CD8-positive, alpha-beta memory T cell (primary cell): ENCODE measurements around the gene DIAPH3. TPM values are rescaled to one million over a fixed set of nuclear protein-coding genes. Genes with fewer than 3 reads are reported as not detected.

Experiments
- CTCF ChIA-PET: fragments of 350-600 bp; sonication (Branson Sonifier 250); formaldehyde crosslinking; loops from one replicate; lab custom pipeline; 2021; ENCODE audit warnings: antibody characterized with exemption; lab: Charles Lee
- POLR2A ChIA-PET: fragments of 350-600 bp; sonication (Branson Sonifier 250); formaldehyde crosslinking; loops from one replicate; lab custom pipeline; 2021; ENCODE audit warnings: antibody characterized with exemption; lab: Charles Lee
- DNase-seq, 5 donors: peaks; one replicate each; pipeline versions ENCODE4 v3.0.0 to v3.0.0-alpha.2; 2020 to 2022; ENCODE audit warnings: mixed read lengths in 1 of 5
- H3K27ac ChIP-seq: one replicate; pipeline ENCODE4 v1.7.0; 2013; ENCODE audit warnings: low read depth, mild to moderate bottlenecking, low read length, moderate library complexity
- H3K27me3 ChIP-seq: 2 replicates; pipeline ENCODE4 v1.7.0; 2013; ENCODE audit warnings: low read length, mild to moderate bottlenecking; ENCODE audit not compliant: insufficient read depth, poor library complexity, severe bottlenecking
- H3K36me3 ChIP-seq: 2 replicates; pipeline ENCODE4 v1.7.0; 2013; ENCODE audit warnings: mild to moderate bottlenecking, low read length, moderate library complexity; ENCODE audit not compliant: insufficient read depth
- H3K4me1 ChIP-seq: 2 replicates; pipeline ENCODE4 v1.7.0; 2013; ENCODE audit warnings: mild to moderate bottlenecking, low read length, moderate library complexity; ENCODE audit not compliant: insufficient read depth
- H3K4me3 ChIP-seq: 2 replicates; pipeline ENCODE4 v1.7.0; 2013; ENCODE audit warnings: mild to moderate bottlenecking, low read length
- H3K9me3 ChIP-seq: 2 replicates; pipeline ENCODE4 v1.7.0; 2013; ENCODE audit warnings: mild to moderate bottlenecking, low read length
- H3K27ac Mint-ChIP-seq, 8 donors: one replicate each; pipeline ENCODE4 v1.8.0; 2020 to 2021; ENCODE audit warnings: mixed read lengths in 8 of 8, mild to moderate bottlenecking in 6 of 8, inconsistent platforms in 3 of 8, moderate library complexity in 3 of 8
- H3K27me3 Mint-ChIP-seq, 2 donors: one replicate each; pipeline ENCODE4 v1.8.0; 2020 to 2021; ENCODE audit warnings: mixed read lengths in 2 of 2, mild to moderate bottlenecking in 1 of 2, moderate library complexity in 1 of 2
- H3K36me3 Mint-ChIP-seq, 3 donors: one replicate each; pipeline ENCODE4 v1.8.0; 2020 to 2021; ENCODE audit warnings: mixed read lengths in 3 of 3, inconsistent platforms in 1 of 3, mild to moderate bottlenecking in 1 of 3
- H3K4me1 Mint-ChIP-seq, 3 donors: one replicate each; pipeline ENCODE4 v1.8.0; 2020 to 2021; ENCODE audit warnings: mixed read lengths in 3 of 3, inconsistent platforms in 1 of 3, mild to moderate bottlenecking in 1 of 3
- H3K4me3 Mint-ChIP-seq, 7 donors: one replicate each; pipeline ENCODE4 v1.8.0; 2020 to 2021; ENCODE audit warnings: mixed read lengths in 7 of 7, mild to moderate bottlenecking in 6 of 7, moderate library complexity in 4 of 7, inconsistent platforms in 2 of 7
- H3K9me3 Mint-ChIP-seq, 5 donors: one replicate each; pipeline ENCODE4 v1.8.0; 2020 to 2022; ENCODE audit warnings: mixed read lengths in 5 of 5, mild to moderate bottlenecking in 3 of 5, moderate library complexity in 2 of 5, inconsistent platforms in 1 of 5
- polyA plus RNA-seq: library from polyadenylated mRNA; unstranded; fragments of 300-500 nt; fragmentation: Illumina TruSeq; gene quantifications from one replicate; pipeline ENCODE4 v1.2.3, GENCODE V29; 2021
- total RNA-seq, 2 experiments: library from RNA; stranded (reverse); gene quantifications; one replicate each; pipeline ENCODE4 v1.2.3, GENCODE V29; 2021

The DIAPH3 gene
- total and polyA plus RNA-seq, 3 experiments from 2014 or later, result 0.08 to 15.4 (median 14.6) TPM

DNA sequence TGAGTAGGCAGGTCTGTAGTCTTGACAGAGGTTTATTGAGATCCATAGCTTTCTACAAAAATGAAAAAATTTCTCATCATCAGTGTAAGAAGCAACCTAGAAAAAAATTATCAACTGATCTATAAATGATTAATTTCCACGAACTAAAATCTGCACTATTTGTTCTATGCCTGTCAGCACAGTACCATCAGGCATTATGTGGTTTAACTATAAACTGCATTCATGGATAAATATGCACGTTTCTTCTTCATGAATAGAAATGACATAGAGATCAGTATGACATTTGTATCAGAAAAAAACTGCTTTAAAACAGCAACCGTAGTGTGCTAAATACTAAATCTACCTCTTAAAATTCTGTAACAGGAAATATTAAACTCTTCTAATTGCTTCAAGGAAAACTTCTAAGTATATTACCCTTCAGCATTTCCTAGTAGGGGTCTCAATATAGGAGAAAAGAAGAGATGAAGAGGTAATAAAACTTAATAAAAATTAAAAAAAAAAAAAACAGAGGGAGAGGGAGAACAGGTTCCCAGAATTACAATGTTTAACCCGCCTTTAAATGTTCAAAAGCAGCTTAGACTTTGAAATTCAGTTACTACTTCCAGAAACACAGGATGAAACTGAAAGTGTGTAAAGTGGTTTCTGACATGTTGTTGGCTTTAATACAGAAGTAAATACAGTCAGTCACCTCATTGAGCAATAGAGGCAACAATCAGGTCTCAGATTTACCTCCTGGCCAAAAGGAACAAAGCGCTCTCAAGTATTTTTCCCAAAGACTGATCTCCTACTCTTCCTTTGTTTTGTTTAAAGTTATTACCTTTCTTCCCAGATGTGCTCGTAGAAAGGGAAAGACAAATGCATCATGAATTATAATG, 144.4 kb downstream of the DIAPH3 start:
- no peak overlapping the region for H3K27ac ChIP-seq
- CTCF ChIA-PET, result no interaction called here
- Mint-ChIP-seq H3K9me3 (peaks cover 0 to 8% (median 4%) of the 10 kb centered on the region in 5 donors), H3K36me3 (peaks cover 0 to 4% (median 0%) of the 10 kb centered on the region in 3 donors), H3K4me1 (peaks cover 8 to 16% (median 15%) of the 10 kb centered on the region in 3 donors), H3K27ac (peak overlapping the region in 2 of 8 donors; percentile 39 to 46), H3K4me3 (peak overlapping the region in 1 of 7 donors; percentile 49), H3K27me3 (no peaks in the 10 kb centered on the region)
- H3K9me3 ChIP-seq, result no peaks in the 10 kb centered on the region
- H3K4me1 ChIP-seq, result no peaks in the 10 kb centered on the region
- no peak for DNase-seq
- no peak overlapping the region for H3K4me3 ChIP-seq
- H3K36me3 ChIP-seq, result no peaks in the 10 kb centered on the region
- POLR2A ChIA-PET, result no interaction called here
- no peaks in the 10 kb centered on the region for H3K27me3 ChIP-seq

DNA sequence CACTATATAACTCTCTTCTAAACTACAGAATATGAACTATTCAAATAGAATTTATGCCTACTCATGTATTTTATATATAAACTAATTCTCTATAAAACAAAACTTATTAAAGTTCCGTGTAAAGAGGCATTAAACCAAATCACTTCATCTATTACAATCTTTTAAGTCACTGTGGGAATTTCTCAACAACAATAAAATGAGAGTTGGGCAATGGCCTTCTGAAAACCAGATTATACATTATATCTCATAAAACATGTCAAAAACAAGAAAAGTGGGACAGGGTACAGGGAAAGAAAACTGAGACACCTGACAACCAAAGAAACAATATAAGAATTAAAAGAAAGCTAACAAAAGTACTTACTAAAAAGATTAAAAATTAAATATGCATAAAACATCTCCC, 145.2 kb downstream of the DIAPH3 start:
- no peaks in the 10 kb centered on the region for H3K27me3 ChIP-seq
- no peak overlapping the region for H3K27ac ChIP-seq
- Mint-ChIP-seq H3K4me1 (peaks cover 8 to 16% (median 15%) of the 10 kb centered on the region in 3 donors), H3K36me3 (no peaks in the 10 kb centered on the region), H3K4me3 (no peak overlapping the region), H3K9me3 (peaks cover 0 to 4% (median 0%) of the 10 kb centered on the region in 5 donors), H3K27me3 (no peaks in the 10 kb centered on the region), H3K27ac (no peak overlapping the region)
- H3K4me1 ChIP-seq, result no peaks in the 10 kb centered on the region
- DNase-seq, result no peak
- POLR2A ChIA-PET, result no interaction called here
- H3K9me3 ChIP-seq, result no peaks in the 10 kb centered on the region
- no peak overlapping the region for H3K4me3 ChIP-seq
- CTCF ChIA-PET, result no interaction called here
- H3K36me3 ChIP-seq, result no peaks in the 10 kb centered on the region

GRCh38 chr13:60016229-60016628, 147.5 kb downstream of the DIAPH3 start:
- POLR2A ChIA-PET, result no interaction called here
- no peaks in the 10 kb centered on the region for H3K9me3 ChIP-seq
- Mint-ChIP-seq H3K9me3 (peaks cover 0 to 4% (median 0%) of the 10 kb centered on the region in 5 donors), H3K27me3 (no peaks in the 10 kb centered on the region), H3K27ac (no peak overlapping the region), H3K36me3 (no peaks in the 10 kb centered on the region), H3K4me1 (peaks cover 8 to 15% (median 13%) of the 10 kb centered on the region in 3 donors), H3K4me3 (no peak overlapping the region)
- H3K27me3 ChIP-seq, result no peaks in the 10 kb centered on the region
- CTCF ChIA-PET, result no interaction called here
- no peak overlapping the region for H3K4me3 ChIP-seq
- no peaks in the 10 kb centered on the region for H3K4me1 ChIP-seq
- no peaks in the 10 kb centered on the region for H3K36me3 ChIP-seq
- no peak overlapping the region for H3K27ac ChIP-seq
- no peak for DNase-seq

DNA sequence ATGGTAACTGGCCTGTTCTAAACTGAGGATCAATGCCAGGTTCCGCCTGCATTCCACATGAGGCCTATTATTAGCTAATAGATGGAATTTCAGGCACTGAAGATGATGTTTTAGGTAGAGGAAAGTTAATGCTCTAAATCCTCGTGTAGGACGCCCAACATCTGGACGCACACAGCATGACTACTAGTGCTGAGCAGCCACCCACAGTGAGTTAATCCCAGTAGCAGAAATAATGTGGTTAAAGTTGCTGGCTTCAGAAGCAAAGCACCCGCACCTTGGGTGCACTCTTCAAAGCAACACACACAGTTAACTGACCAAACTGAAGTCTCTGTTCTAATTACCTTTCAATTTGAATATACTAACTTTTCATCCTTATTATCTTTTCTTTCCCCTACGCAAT, 150.6 kb downstream of the DIAPH3 start:
- H3K27me3 Mint-ChIP-seq, result no peaks in the 10 kb centered on the region
- H3K4me3 Mint-ChIP-seq, result no peak overlapping the region
- no peak overlapping the region for H3K27ac Mint-ChIP-seq
- H3K9me3 ChIP-seq, result no peaks in the 10 kb centered on the region
- POLR2A ChIA-PET, result no interaction called here
- no peaks in the 10 kb centered on the region for H3K36me3 ChIP-seq
- no peaks in the 10 kb centered on the region for H3K27me3 ChIP-seq
- DNase-seq, result no peak
- no peaks in the 10 kb centered on the region for H3K36me3 Mint-ChIP-seq
- no peaks in the 10 kb centered on the region for H3K9me3 Mint-ChIP-seq
- no peaks in the 10 kb centered on the region for H3K4me1 Mint-ChIP-seq
- CTCF ChIA-PET, result no interaction called here
- no peak overlapping the region for H3K27ac ChIP-seq
- no peak overlapping the region for H3K4me3 ChIP-seq
- H3K4me1 ChIP-seq, result no peaks in the 10 kb centered on the region

GRCh38 chr13:60012488-60012887, 151.2 kb downstream of the DIAPH3 start:
- Histone ChIP-seq H3K4me1 (no peaks in the 10 kb centered on the region), H3K27ac (no peak overlapping the region), H3K9me3 (no peaks in the 10 kb centered on the region), H3K36me3 (no peaks in the 10 kb centered on the region), H3K4me3 (no peak overlapping the region), H3K27me3 (no peaks in the 10 kb centered on the region)
- peak overlapping the region in 1 of 8 donors; percentile 58 for H3K27ac Mint-ChIP-seq
- ChIA-PET CTCF (no interaction called here), POLR2A (no interaction called here)
- H3K4me3 Mint-ChIP-seq, result no peak overlapping the region
- H3K27me3 Mint-ChIP-seq, result no peaks in the 10 kb centered on the region
- no peaks in the 10 kb centered on the region for H3K9me3 Mint-ChIP-seq
- H3K36me3 Mint-ChIP-seq, result no peaks in the 10 kb centered on the region
- H3K4me1 Mint-ChIP-seq, result no peaks in the 10 kb centered on the region
- DNase-seq, result no peak

DNA sequence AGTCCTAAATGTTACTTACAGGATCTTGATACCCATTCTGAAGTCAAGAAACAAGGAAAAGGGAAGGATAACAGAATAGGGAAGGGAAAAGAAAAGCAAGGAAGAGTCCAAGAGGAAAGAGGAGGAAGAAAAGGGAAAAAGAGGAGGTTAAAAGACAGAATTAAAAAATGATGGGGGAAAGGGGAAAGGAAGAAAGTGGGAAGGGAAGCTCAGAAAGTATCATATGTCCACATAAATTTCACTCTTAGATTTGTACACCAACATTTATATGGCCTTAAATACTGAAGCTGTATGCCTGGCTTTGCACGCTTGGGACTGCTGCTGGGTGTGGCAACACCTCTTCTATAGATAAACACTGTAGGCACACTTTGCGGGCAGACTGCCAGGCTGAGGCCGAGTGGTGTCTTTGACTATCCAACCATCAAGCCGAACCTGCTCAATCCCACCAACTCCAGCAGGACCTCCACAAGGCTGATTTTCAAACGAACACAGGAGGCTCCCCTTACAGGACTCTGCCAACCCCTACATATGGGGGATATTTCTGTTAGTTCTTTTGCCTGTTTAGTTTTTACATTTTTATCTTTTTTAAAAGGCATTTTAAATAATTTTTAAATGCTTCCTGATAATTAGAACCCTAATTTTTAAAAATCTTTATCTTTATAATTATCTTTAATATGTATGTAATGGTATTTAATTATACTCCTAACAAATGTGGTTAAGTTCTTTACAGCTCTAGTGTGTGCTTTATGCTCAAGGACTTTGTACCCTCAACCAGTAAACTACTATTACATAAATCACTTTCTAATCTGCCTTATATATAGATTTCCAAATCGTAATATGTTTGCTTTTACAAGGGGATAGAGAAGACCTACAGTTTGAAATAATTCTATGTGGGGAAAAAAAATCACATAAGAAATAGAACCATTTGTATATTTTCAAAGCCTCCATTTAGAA, 154.2 kb downstream of the DIAPH3 start:
- H3K27ac Mint-ChIP-seq, result peak overlapping the region in 1 of 8 donors; percentile 74
- no peak overlapping the region for H3K4me3 Mint-ChIP-seq
- CTCF ChIA-PET, result no interaction called here

GRCh38 chr13:60001889-60002288, 161.8 kb downstream of the DIAPH3 start:
- Histone ChIP-seq H3K4me1 (no peaks in the 10 kb centered on the region), H3K27me3 (no peaks in the 10 kb centered on the region), H3K4me3 (no peak overlapping the region), H3K9me3 (no peaks in the 10 kb centered on the region), H3K27ac (no peak overlapping the region), H3K36me3 (no peaks in the 10 kb centered on the region)
- Mint-ChIP-seq H3K4me3 (no peak overlapping the region), H3K9me3 (no peaks in the 10 kb centered on the region), H3K4me1 (no peaks in the 10 kb centered on the region), H3K36me3 (no peaks in the 10 kb centered on the region), H3K27me3 (no peaks in the 10 kb centered on the region), H3K27ac (no peak overlapping the region)
- ChIA-PET POLR2A (no interaction called here), CTCF (no interaction called here)
- no peak for DNase-seq

More for the DNA sequence above, 154.2 kb downstream of the DIAPH3 start:
- no peaks in the 10 kb centered on the region for H3K4me1 ChIP-seq
- POLR2A ChIA-PET, result no interaction called here
- Mint-ChIP-seq H3K27me3 (no peaks in the 10 kb centered on the region), H3K9me3 (no peaks in the 10 kb centered on the region), H3K4me1 (no peaks in the 10 kb centered on the region), H3K36me3 (no peaks in the 10 kb centered on the region)
- no peak overlapping the region for H3K4me3 ChIP-seq
- H3K27me3 ChIP-seq, result no peaks in the 10 kb centered on the region
- no peak overlapping the region for H3K27ac ChIP-seq
- H3K9me3 ChIP-seq, result no peaks in the 10 kb centered on the region
- no peaks in the 10 kb centered on the region for H3K36me3 ChIP-seq
- DNase-seq, result no peak

DNA sequence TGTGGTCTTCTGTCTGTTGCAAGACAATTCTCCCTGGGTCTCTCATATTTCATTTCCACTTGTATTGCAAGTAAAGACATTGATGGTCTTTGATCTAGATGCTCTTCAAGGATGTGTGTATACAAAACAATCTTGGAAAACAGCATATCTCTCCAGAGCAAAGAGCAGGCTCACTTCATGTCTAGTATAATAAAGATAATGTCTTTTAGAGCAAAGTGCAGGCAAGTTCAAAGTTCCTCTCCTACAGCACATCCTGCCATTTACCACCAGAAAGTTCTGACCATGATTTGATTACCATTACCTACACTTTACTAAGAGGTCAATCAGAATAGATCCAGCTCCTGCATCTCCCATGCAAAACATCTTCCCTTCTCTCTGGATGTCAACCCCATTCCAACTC, 162.8 kb downstream of the DIAPH3 start:
- CTCF ChIA-PET, result no interaction called here
- Histone ChIP-seq H3K27ac (no peak overlapping the region), H3K4me3 (no peak overlapping the region), H3K27me3 (no peaks in the 10 kb centered on the region), H3K4me1 (no peaks in the 10 kb centered on the region), H3K9me3 (no peaks in the 10 kb centered on the region), H3K36me3 (no peaks in the 10 kb centered on the region)
- no peak overlapping the region for H3K27ac Mint-ChIP-seq
- no peak overlapping the region for H3K4me3 Mint-ChIP-seq
- H3K4me1 Mint-ChIP-seq, result no peaks in the 10 kb centered on the region
- H3K9me3 Mint-ChIP-seq, result no peaks in the 10 kb centered on the region
- no peaks in the 10 kb centered on the region for H3K27me3 Mint-ChIP-seq
- POLR2A ChIA-PET, result no interaction called here
- H3K36me3 Mint-ChIP-seq, result no peaks in the 10 kb centered on the region
- no peak for DNase-seq
